Nephron (organoid): ENCODE data around the gene NDC1.

Source experiments
- H3K27ac Mint-ChIP-seq, 3 experiments: 2 replicates each; pipeline ENCODE4 v1.8.0; 2020; ENCODE audit warnings: mixed read lengths in 3 of 3, mild to moderate bottlenecking in 2 of 3, moderate library complexity in 1 of 3
- H3K27me3 Mint-ChIP-seq: 2 replicates; pipeline ENCODE4 v1.8.0; 2021; ENCODE audit warnings: low read depth, mild to moderate bottlenecking, moderate library complexity, mixed read lengths
- H3K36me3 Mint-ChIP-seq: 2 replicates; pipeline ENCODE4 v1.8.0; 2020; ENCODE audit warnings: low read depth, mixed read lengths
- H3K4me1 Mint-ChIP-seq: 2 replicates; pipeline ENCODE4 v1.8.0; 2020; ENCODE audit warnings: mixed read lengths
- H3K4me3 Mint-ChIP-seq, 3 experiments: 2 replicates each; pipeline ENCODE4 v1.8.0; 2020; ENCODE audit warnings: mild to moderate bottlenecking in 3 of 3, mixed read lengths in 3 of 3, moderate library complexity in 2 of 3
- H3K9me3 Mint-ChIP-seq: 2 replicates; pipeline ENCODE4 v1.8.0; 2020; ENCODE audit warnings: mixed read lengths
- CTCF ChIP-seq, 3 experiments: fragments of 200-600 bp; sonication (generic); IDR thresholded peaks; one replicate each; pipeline ENCODE4 v1.5.0; 2021; ENCODE audit warnings: antibody characterized with exemption in 3 of 3; ENCODE audit not compliant: unreplicated experiment in 3 of 3

NDC1 gene

GRCh38 chr1:53755874-53756273, 82.2 kb downstream of the NDC1 start:
- H3K27me3 Mint-ChIP-seq, result peaks cover 4% of the 10 kb centered on the region
- H3K36me3 Mint-ChIP-seq, result no peaks in the 10 kb centered on the region
- H3K4me3 Mint-ChIP-seq, result no peak overlapping the region
- TF ChIP-seq CTCF (IDR thresholded peaks at IDR 0.05; ENCODE audit: unreplicated experiment in 3 of 3), result no peak
- no peaks in the 10 kb centered on the region for H3K9me3 Mint-ChIP-seq
- H3K27ac Mint-ChIP-seq, result no peak overlapping the region
- H3K4me1 Mint-ChIP-seq, result no peaks in the 10 kb centered on the region

GRCh38 chr1:53754484-53755312, 83.4 kb downstream of the NDC1 start:
- peaks cover 16% of the 10 kb centered on the region for H3K27me3 Mint-ChIP-seq
- H3K4me1 Mint-ChIP-seq, result no peaks in the 10 kb centered on the region
- peak; percentile 58 to 75 (median 73) for TF ChIP-seq CTCF (IDR thresholded peaks at IDR 0.05; ENCODE audit: unreplicated experiment in 3 of 3)
- no peaks in the 10 kb centered on the region for H3K9me3 Mint-ChIP-seq
- H3K4me3 Mint-ChIP-seq, result no peak overlapping the region
- H3K36me3 Mint-ChIP-seq, result no peaks in the 10 kb centered on the region
- H3K27ac Mint-ChIP-seq, result no peak overlapping the region

- Mint-ChIP-seq H3K36me3 (no peaks in the 10 kb centered on the region), H3K27ac (no peak overlapping the region), H3K4me3 (no peak overlapping the region), H3K9me3 (peaks cover 4% of the 10 kb centered on the region), H3K4me1 (no peaks in the 10 kb centered on the region), H3K27me3 (peaks cover 30% of the 10 kb centered on the region)
- TF ChIP-seq CTCF (IDR thresholded peaks at IDR 0.05; ENCODE audit: unreplicated experiment in 3 of 3), result no peak
Observed at GRCh38 chr1:53752281-53752680, 85.8 kb downstream of the NDC1 start.

- Mint-ChIP-seq H3K9me3 (peaks cover 16% of the 10 kb centered on the region), H3K4me1 (no peaks in the 10 kb centered on the region), H3K27ac (no peak overlapping the region), H3K27me3 (peaks cover 46% of the 10 kb centered on the region), H3K4me3 (no peak overlapping the region), H3K36me3 (no peaks in the 10 kb centered on the region)
- TF ChIP-seq CTCF (IDR thresholded peaks at IDR 0.05; ENCODE audit: unreplicated experiment in 3 of 3), result no peak
Observed at GRCh38 chr1:53747841-53748240, 90.3 kb downstream of the NDC1 start.

GRCh38 chr1:53740621-53741105, 97.4 kb downstream of the NDC1 start:
- H3K36me3 Mint-ChIP-seq, result no peaks in the 10 kb centered on the region
- H3K27me3 Mint-ChIP-seq, result peaks cover 77% of the 10 kb centered on the region
- H3K27ac Mint-ChIP-seq, result no peak overlapping the region
- peak overlapping the region; percentile 62 to 78 (median 72) for H3K4me3 Mint-ChIP-seq
- no peak for TF ChIP-seq CTCF (IDR thresholded peaks at IDR 0.05; ENCODE audit: unreplicated experiment in 3 of 3)
- no peaks in the 10 kb centered on the region for H3K4me1 Mint-ChIP-seq
- H3K9me3 Mint-ChIP-seq, result peaks cover 15% of the 10 kb centered on the region
